Gastroesophageal sphincter (tissue), 4 donors: ENCODE results near the gene C11orf42. TPM values are rescaled to one million over a fixed set of nuclear protein-coding genes. Genes with fewer than 3 reads are reported as not detected.
"Not testable (repeated sequence)": the region's sequence is repeated elsewhere in the genome, so short reads cannot be mapped to it uniquely, and the experiment has no call there.

ENCODE experiments used
- ATAC-seq: fragments of 150-250 bp; one replicate; pipeline ENCODE4 v1.9.1; 2016; ENCODE audit warnings: mild to moderate bottlenecking, moderate library complexity
- H3K27ac ChIP-seq, 4 donors: fragments of 200-600 bp; sonication (generic) in 3 of 4; 1 replicate in 3 of 4; 2 replicates in 1 of 4; pipeline ENCODE4 v1.5.1; 2016 to 2019
- H3K27me3 ChIP-seq: fragments of 200-600 bp; sonication (generic); one replicate; pipeline ENCODE4 v1.5.1; 2019
- H3K36me3 ChIP-seq, 2 donors: fragments of 200-600 bp; sonication (generic); one replicate each; pipeline ENCODE4 v1.5.1; 2019; ENCODE audit warnings: control low read depth in 1 of 2
- H3K4me1 ChIP-seq, 3 donors: fragments of 200-600 bp; sonication (generic); 1 replicate in 2 of 3; 2 replicates in 1 of 3; pipeline ENCODE4 v1.5.1; 2016 to 2019; ENCODE audit warnings: control low read depth in 2 of 3
- H3K4me3 ChIP-seq, 2 donors: fragments of 200-600 bp; sonication (generic); one replicate each; pipeline ENCODE4 v1.5.1; 2019; ENCODE audit warnings: mild to moderate bottlenecking in 1 of 2, moderate library complexity in 1 of 2
- H3K9me3 ChIP-seq, 3 donors: fragments of 200-600 bp; sonication (generic); one replicate each; pipeline ENCODE4 v1.5.1; 2017 to 2019; ENCODE audit warnings: control low read depth in 2 of 3
- CTCF ChIP-seq, 4 experiments: fragments of 200-600 bp in 2 of 4; fragments of 450-650 bp in 2 of 4; sonication (generic) in 1 of 4; IDR thresholded peaks; one replicate each; pipeline ENCODE4 v1.5.1; 2017 to 2019; ENCODE audit warnings: antibody characterized with exemption in 4 of 4, mild to moderate bottlenecking in 2 of 4, moderate library complexity in 2 of 4
- EP300 ChIP-seq: sonication (generic); formaldehyde crosslinking; IDR thresholded peaks from one replicate; pipeline ENCODE4 v1.6.1; 2017; ENCODE audit warnings: antibody characterized with exemption, mild to moderate bottlenecking
- POLR2A ChIP-seq, 2 donors: fragments of 450-650 bp; IDR thresholded peaks; one replicate each; pipeline ENCODE4 v1.6.1; 2017; ENCODE audit warnings: antibody characterized with exemption in 2 of 2, mild to moderate bottlenecking in 2 of 2, moderate library complexity in 1 of 2
- POLR2AphosphoS5 ChIP-seq: sonication (generic); formaldehyde crosslinking; IDR thresholded peaks from one replicate; pipeline ENCODE4 v1.6.1; 2017; ENCODE audit warnings: antibody characterized with exemption
- WGBS, 2 donors: methylation state at CpG; one replicate each; pipeline ENCODE4 v1.1.5; 2018; ENCODE audit warnings: low coverage in 1 of 2; 5-methylcytosine and 5-hydroxymethylcytosine counted together
- total RNA-seq, 4 donors: library from RNA; depleted of rRNA; stranded (reverse); fragments of >200 nt; gene quantifications; one replicate each; pipeline ENCODE4 v1.1.0, GENCODE V29; 2016

Gene C11orf42
- total RNA-seq, 4 donors from 2014 or later: not detected

GRCh38 chr11:6240139-6240538 is 34.8 kb downstream of the C11orf42 start:
- TF ChIP-seq POLR2A (IDR thresholded peaks at IDR 0.05) (no peak), EP300 (no peak), CTCF (IDR thresholded peaks at IDR 0.05) (no peak), POLR2AphosphoS5 (no peak)
- WGBS, 2 donors: 94 to 100% methylated on average over 6 to 19 of the region's 28 CpGs

GRCh38 chr11:6240781-6241180 is 35.4 kb downstream of the C11orf42 start:
- no peak for TF ChIP-seq POLR2A (IDR thresholded peaks at IDR 0.05)
- no peak for TF ChIP-seq EP300
- no peak for TF ChIP-seq CTCF (IDR thresholded peaks at IDR 0.05)
- no peak for TF ChIP-seq POLR2AphosphoS5
- Histone ChIP-seq H3K36me3 (no peaks in the 10 kb centered on the region), H3K27me3 (no peaks in the 10 kb centered on the region), H3K9me3 (no peaks in the 10 kb centered on the region), H3K27ac (no peak overlapping the region), H3K4me3 (no peak overlapping the region), H3K4me1 (no peaks in the 10 kb centered on the region)
- no peak for ATAC-seq
- WGBS, 2 donors: 63 to 80% methylated on average over 1 of the region's 1 CpG

More at GRCh38 chr11:6240139-6240538, 34.8 kb downstream of the C11orf42 start:
- Histone ChIP-seq H3K4me1 (no peaks in the 10 kb centered on the region), H3K27me3 (no peaks in the 10 kb centered on the region), H3K9me3 (no peaks in the 10 kb centered on the region), H3K27ac (no peak overlapping the region), H3K4me3 (no peak overlapping the region), H3K36me3 (no peaks in the 10 kb centered on the region)
- ATAC-seq: no peak

- no peaks in the 10 kb centered on the region for H3K36me3 ChIP-seq
- no peak overlapping the region for H3K27ac ChIP-seq
- H3K4me3 ChIP-seq: no peak overlapping the region
- TF ChIP-seq EP300: no peak
- no peak for TF ChIP-seq CTCF (IDR thresholded peaks at IDR 0.05)
- TF ChIP-seq POLR2A (IDR thresholded peaks at IDR 0.05): no peak
- TF ChIP-seq POLR2AphosphoS5: no peak
- no peak for ATAC-seq
- WGBS, 2 donors: 100% methylated on average over 1 of the region's 7 CpGs; no CpG with 5 or more reads in 1 of the 2 donors
- H3K4me1 ChIP-seq: no peaks in the 10 kb centered on the region
- no peaks in the 10 kb centered on the region for H3K9me3 ChIP-seq
- no peaks in the 10 kb centered on the region for H3K27me3 ChIP-seq
Measured at GRCh38 chr11:6241316-6241715, 36.0 kb downstream of the C11orf42 start.

GRCh38 chr11:6245536-6245935 is 40.2 kb downstream of the C11orf42 start:
- no peaks in the 10 kb centered on the region for H3K9me3 ChIP-seq
- H3K27ac ChIP-seq: no peak overlapping the region
- no peak for ATAC-seq
- no peak for TF ChIP-seq CTCF (IDR thresholded peaks at IDR 0.05)
- no peaks in the 10 kb centered on the region for H3K36me3 ChIP-seq
- 89 to 94% methylated on average over 2 of the region's 2 CpGs for WGBS, 2 donors
- H3K27me3 ChIP-seq: no peaks in the 10 kb centered on the region
- H3K4me3 ChIP-seq: no peak overlapping the region
- no peaks in the 10 kb centered on the region for H3K4me1 ChIP-seq

- no peak for ATAC-seq
- Histone ChIP-seq H3K27me3 (no peaks in the 10 kb centered on the region), H3K4me1 (peaks cover 0 to 13% (median 2%) of the 10 kb centered on the region in 3 donors), H3K27ac (no peak overlapping the region), H3K9me3 (no peaks in the 10 kb centered on the region), H3K36me3 (no peaks in the 10 kb centered on the region), H3K4me3 (no peak overlapping the region)
- no peak for TF ChIP-seq POLR2A (IDR thresholded peaks at IDR 0.05)
- TF ChIP-seq EP300: no peak
- TF ChIP-seq CTCF (IDR thresholded peaks at IDR 0.05): no peak
- no peak for TF ChIP-seq POLR2AphosphoS5
- 100% methylated on average over 1 of the region's 1 CpG; no CpG with 5 or more reads in 1 of the 2 donors for WGBS, 2 donors
Measured at GRCh38 chr11:6248248-6248647, 42.9 kb downstream of the C11orf42 start.

- H3K27ac ChIP-seq, ATAC-seq, H3K9me3 ChIP-seq, H3K36me3 ChIP-seq, H3K27me3 ChIP-seq, H3K4me3 ChIP-seq: not testable (repeated sequence)
- peaks cover 0 to 13% (median 2%) of the 10 kb centered on the region in 3 donors for H3K4me1 ChIP-seq
- WGBS, 2 donors: 83 to 89% methylated on average over 2 to 3 of the region's 3 CpGs
Measured at GRCh38 chr11:6248897-6249296, 43.5 kb downstream of the C11orf42 start.
